IMR-90 (cell line): ENCODE data around the gene ACTN1. TPM values are rescaled to one million over a fixed set of nuclear protein-coding genes. Genes with fewer than 3 reads are reported as not detected.

Experiments
- ATAC-seq: fragments of 200-7000 bp; cut with Tn5 transposase; 2 replicates; pipeline ENCODE4 v1.9.1; 2020; ENCODE audit warnings: low read depth, mild to moderate bottlenecking, moderate library complexity
- BruUV-seq: library from RNA; stranded (reverse); fragments of 400-500 nt; replicated peaks from 2 replicates; lab custom pipeline; 2021; lab: Mats Ljungman, UMichigan
- CTCF ChIA-PET: fragments of 300-600 bp; formaldehyde crosslinking; extraction: SDS; loops from one replicate; lab custom pipeline; 2021; ENCODE audit warnings: antibody characterized with exemption; lab: Yijun Ruan, JAX
- POLR2A ChIA-PET: fragments of 300-600 bp; sonication (Branson Sonifier 250); formaldehyde crosslinking; loops from one replicate; lab custom pipeline; 2022; ENCODE audit warnings: antibody characterized with exemption; ENCODE audit not compliant: unreplicated experiment; lab: Charles Lee
- DNase-seq: peaks from one replicate; pipeline ENCODE4 v3.0.0; 2013
- H2AFZ ChIP-seq: replicated peaks from 2 replicates; pipeline ENCODE3; 2013; ENCODE audit warnings: low read length, mild to moderate bottlenecking; ENCODE audit not compliant: poor library complexity
- H2AK5ac ChIP-seq: 2 replicates; pipeline ENCODE4 v1.6.1; 2013; ENCODE audit warnings: low read depth, low read length, inconsistent platforms
- H2AK9ac ChIP-seq: replicated peaks from 2 replicates; pipeline ENCODE3; 2013; ENCODE audit warnings: mild to moderate bottlenecking, low read depth, low read length, moderate library complexity; ENCODE audit not compliant: poor library complexity
- H2BK120ac ChIP-seq: 2 replicates; pipeline ENCODE4 v1.6.1; 2013; ENCODE audit warnings: low read depth, low read length, inconsistent platforms
- H2BK15ac ChIP-seq: 3 replicates; pipeline ENCODE4 v1.6.1; 2013; ENCODE audit warnings: low read depth, low read length, inconsistent platforms
- H2BK20ac ChIP-seq: 2 replicates; pipeline ENCODE4 v1.6.1; 2013; ENCODE audit warnings: low read depth, mild to moderate bottlenecking, inconsistent platforms, low read length, moderate library complexity
- H2BK5ac ChIP-seq: 2 replicates; pipeline ENCODE4 v1.6.1; 2013; ENCODE audit warnings: mild to moderate bottlenecking, low read depth, low read length, inconsistent platforms; ENCODE audit not compliant: poor library complexity, severe bottlenecking
- H3K14ac ChIP-seq: replicated peaks from 2 replicates; pipeline ENCODE4 v1.6.1; 2013; ENCODE audit warnings: low read depth, low read length, inconsistent platforms
- H3K18ac ChIP-seq: 2 replicates; pipeline ENCODE4 v1.6.1; 2013; ENCODE audit warnings: low read depth, low read length, control low read depth
- H3K23ac ChIP-seq: 2 replicates; pipeline ENCODE4 v1.6.1; 2013; ENCODE audit warnings: low read depth, low read length, inconsistent platforms
- H3K27ac ChIP-seq: 2 replicates; pipeline ENCODE4 v1.5.1; 2013; ENCODE audit warnings: mild to moderate bottlenecking, control low read depth, low read length; ENCODE audit not compliant: insufficient read depth
- H3K27me3 ChIP-seq: 2 replicates; pipeline ENCODE4 v1.6.1; 2013; ENCODE audit warnings: low read length; ENCODE audit not compliant: control insufficient read depth, insufficient read depth
- H3K36me3 ChIP-seq: 2 replicates; pipeline ENCODE4 v1.6.1; 2013; ENCODE audit warnings: low read length, mixed read lengths; ENCODE audit not compliant: control insufficient read depth, insufficient read depth
- H3K4ac ChIP-seq: 2 replicates; pipeline ENCODE4 v1.6.1; 2013; ENCODE audit warnings: low read depth, low read length, inconsistent platforms
- H3K4me1 ChIP-seq: 2 replicates; pipeline ENCODE4 v1.6.1; 2013; ENCODE audit warnings: low read length, mixed read lengths; ENCODE audit not compliant: control insufficient read depth, insufficient read depth
- H3K4me2 ChIP-seq: 2 replicates; pipeline ENCODE4 v1.6.1; 2013; ENCODE audit warnings: low read depth, mild to moderate bottlenecking, control low read depth, low read length, moderate library complexity
- H3K4me3 ChIP-seq: 2 replicates; pipeline ENCODE4 v1.5.1; 2013; ENCODE audit warnings: low read depth, mild to moderate bottlenecking, control low read depth, low read length, moderate library complexity; ENCODE audit not compliant: insufficient read depth
- H3K56ac ChIP-seq: 2 replicates; pipeline ENCODE4 v1.6.1; 2013; ENCODE audit warnings: low read length, inconsistent platforms; ENCODE audit not compliant: insufficient read depth; ENCODE audit errors: extremely low read depth
- H3K79me1 ChIP-seq, 2 experiments: 2 replicates each; pipeline ENCODE4 v1.6.1; 2013; ENCODE audit warnings: low read length in 2 of 2, inconsistent platforms in 1 of 2, low read depth in 1 of 2
- H3K9ac ChIP-seq: 2 replicates; pipeline ENCODE4 v1.6.1; 2013; ENCODE audit warnings: low read depth, low read length, control low read depth
- H3K9me1 ChIP-seq: 2 replicates; pipeline ENCODE4 v1.6.1; 2013; ENCODE audit warnings: low read length, inconsistent platforms; ENCODE audit not compliant: insufficient read depth
- H3K9me3 ChIP-seq: 2 replicates; pipeline ENCODE4 v1.6.1; 2013; ENCODE audit warnings: low read length; ENCODE audit not compliant: control insufficient read depth, insufficient read depth
- H4K20me1 ChIP-seq: 2 replicates; pipeline ENCODE4 v1.6.1; 2013; ENCODE audit warnings: low read length, inconsistent platforms; ENCODE audit not compliant: insufficient read depth
- H4K5ac ChIP-seq: 2 replicates; pipeline ENCODE4 v1.6.1; 2013; ENCODE audit warnings: mild to moderate bottlenecking, low read depth, low read length, control low read depth
- H4K8ac ChIP-seq, 2 experiments: 2 replicates each; pipeline ENCODE4 v1.6.1; 2013; ENCODE audit warnings: low read depth in 2 of 2, low read length in 2 of 2, control low read depth in 1 of 2, inconsistent platforms in 1 of 2
- H4K91ac ChIP-seq: 2 replicates; pipeline ENCODE4 v1.6.1; 2013; ENCODE audit warnings: low read depth, low read length, inconsistent platforms; ENCODE audit not compliant: insufficient read depth
- CEBPB ChIP-seq: IDR thresholded peaks from 2 replicates; pipeline ENCODE4 v1.6.1; 2012; ENCODE audit warnings: low read depth, low read length, improper control_type of control experiment
- CHD1 ChIP-seq: IDR thresholded peaks from 2 replicates; pipeline ENCODE4 v1.6.1; 2012; ENCODE audit warnings: low read depth, low read length, improper control_type of control experiment
- FOS ChIP-seq: fragments of 150-350 bp; IDR thresholded peaks from 2 replicates; pipeline ENCODE4 v1.6.1; 2016; ENCODE audit warnings: low read depth, low read length
- MAZ ChIP-seq: IDR thresholded peaks from 2 replicates; pipeline ENCODE4 v1.6.1; 2012; ENCODE audit warnings: low read depth, mild to moderate bottlenecking, low read length, improper control_type of control experiment, moderate library complexity, borderline replicate concordance
- MXI1 ChIP-seq: IDR thresholded peaks from 2 replicates; pipeline ENCODE4 v1.6.1; 2012; ENCODE audit warnings: low read depth, mild to moderate bottlenecking, low read length, moderate library complexity, borderline replicate concordance
- NFE2L2 ChIP-seq: fragments of 150-350 bp; IDR thresholded peaks from 2 replicates; pipeline ENCODE4 v1.6.1; 2016; ENCODE audit warnings: low read depth, mild to moderate bottlenecking, low read length
- RFX5 ChIP-seq: IDR thresholded peaks from 2 replicates; pipeline ENCODE4 v1.8.0; 2012; ENCODE audit warnings: low read depth, mild to moderate bottlenecking, low read length, moderate library complexity
- WGBS, 2 experiments: methylation state at CpG; one replicate each; pipeline versions ENCODE4 v1.1.5 to v1.1.7; 2013; ENCODE audit warnings: missing lambda C conversion rate in 2 of 2; ENCODE audit not compliant: insufficient read length in 1 of 2; ENCODE audit errors: extremely low coverage in 2 of 2; 5-methylcytosine and 5-hydroxymethylcytosine counted together
- dilution Hi-C: fragments of 300-500 bp; cut with HindIII; formaldehyde crosslinking; loops from one replicate; pipeline ENCODE4 v1.14.3; 2018; ENCODE audit warnings: low sequenced_read_pairs; ENCODE audit not compliant: unreplicated experiment
- in situ Hi-C: fragments of 300-500 bp; cut with MboI; formaldehyde crosslinking; loops from 3 replicates; pipeline ENCODE4 v1.14.3; 2019; ENCODE audit warnings: low sequenced_read_pairs, inconsistent platforms, mixed read lengths
- intact Hi-C: fragments of 100-400 bp; cut with micrococcal nuclease; formaldehyde crosslinking; loops from 2 replicates; pipeline ENCODE4 v1.10.0; 2022
- polyA plus RNA-seq, 3 experiments: library from polyadenylated mRNA; depleted of rRNA; stranded (reverse); fragments of >200 nt; gene quantifications; 2 replicates each; pipeline ENCODE4 v1.2.3, GENCODE V29; 2012; ENCODE audit warnings: low replicate concordance in 1 of 3
- total RNA-seq: library from RNA; depleted of rRNA; stranded (reverse); fragments of >200 nt; gene quantifications from 2 replicates; pipeline ENCODE4 v1.2.3, GENCODE V29; 2012
- TF ChIP-seq, protein P1 (sequence below): conservative IDR thresholded peaks from 2 replicates; pipeline ENCODE4 v1.5.1; 2012; ENCODE audit warnings: mild to moderate bottlenecking, low read depth, low read length, improper control_type of control experiment

Gene ACTN1
- total and polyA plus RNA-seq, 2 of the 4 experiments (the other 2 are of a cell fraction): 684 to 766 TPM

DNA sequence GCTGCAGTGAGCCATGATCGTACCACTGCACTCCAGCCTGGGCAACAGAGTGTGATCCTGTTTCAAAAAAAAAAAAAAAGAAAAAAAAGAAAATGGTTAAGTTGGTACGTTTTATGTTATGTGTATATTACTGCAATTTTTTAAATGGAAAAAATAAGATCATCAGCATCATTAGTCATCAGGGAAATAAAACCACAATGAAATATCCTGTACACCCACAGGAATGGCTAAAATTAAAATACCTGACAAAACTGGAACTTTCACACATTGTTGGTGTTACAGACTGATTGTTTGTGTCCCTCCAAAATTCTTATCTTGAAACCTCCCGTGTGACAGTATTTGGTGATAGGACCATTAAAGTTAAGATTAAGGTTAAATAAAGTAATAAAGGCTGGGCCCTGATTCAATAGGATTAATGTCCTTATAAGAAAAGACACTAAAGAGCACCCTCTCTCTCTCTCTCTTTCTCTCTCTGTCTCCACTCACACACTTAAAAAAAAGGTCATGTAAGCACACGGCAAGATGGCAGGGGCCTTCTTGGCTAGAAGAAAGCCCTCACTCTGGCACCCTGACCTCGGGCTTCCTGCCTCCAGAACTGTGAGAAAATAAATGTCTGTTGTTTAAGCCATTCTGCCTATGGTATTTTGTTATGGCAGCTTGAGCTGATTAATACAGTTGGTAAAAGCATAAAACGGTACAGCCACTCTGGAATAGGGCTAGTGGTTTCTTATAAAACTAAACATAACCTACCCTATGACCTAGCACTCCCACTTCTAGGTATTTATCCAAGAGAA is 137.9 kb downstream of the ACTN1 start:
- Histone ChIP-seq H3K4me2 (no peak overlapping the region; the same call in 1 of the 2 replicates), H3K9me1 (no peaks in the 10 kb centered on the region), H3K4me3 (no peak overlapping the region), H4K20me1 (no peaks in the 10 kb centered on the region; the same call in 1 of the 2 replicates), H4K5ac (no peak overlapping the region; the same call in 1 of the 2 replicates), H2BK20ac (no peak overlapping the region), H3K56ac (no peak overlapping the region), H4K91ac (no peak overlapping the region), H3K4ac (no peak overlapping the region), H3K9me3 (peaks cover under 1% of the 10 kb centered on the region; the same call in 1 of the 2 replicates), H3K27me3 (no peaks in the 10 kb centered on the region), H2BK15ac (no peak overlapping the region), H2AFZ (no peak overlapping the region), H2BK120ac (no peak overlapping the region), H3K14ac (no peak overlapping the region), H2AK9ac (no peak overlapping the region), H2BK5ac (no peak overlapping the region), H4K8ac (peak overlapping the region in 1 of 2 experiments; percentile 15; a peak in 1 of 4 replicates), H3K18ac (peak overlapping the region; percentile 82), H3K23ac (no peak overlapping the region; the same call in 1 of the 2 replicates), H3K9ac (no peak overlapping the region), H2AK5ac (no peak overlapping the region), H3K4me1 (peaks cover 15% of the 10 kb centered on the region; the same call in 1 of the 2 replicates), H3K36me3 (peaks cover 2% of the 10 kb centered on the region; the same call in 1 of the 2 replicates), H3K79me1 (no peaks in the 10 kb centered on the region), H3K27ac (peak overlapping the region; percentile 64; the same call in 1 of the 2 replicates)
- peak; percentile 71 for DNase-seq
- intact Hi-C loops: loop anchor here (5.0 kb wide), 2 partner anchors 909 to 959 kb away; no protein-coding TSS in a partner anchor
- ChIA-PET CTCF (no interaction called here), POLR2A (no interaction called here)
- no CpG with 5 or more reads among the region's 6 CpGs for WGBS, 2 experiments
- dilution Hi-C loops: no loop called here
- in situ Hi-C loops: no loop called here
- no TSS peak for BruUV-seq
- ATAC-seq: peak; percentile 77
- TF ChIP-seq CHD1 (no peak), RFX5 (no peak), MXI1 (no peak), FOS (0 out of 2 replicates have a peak, but pooled peaks have one; percentile 24), NFE2L2 (no peak), MAZ (no peak), CEBPB (no peak)
- TF ChIP-seq, protein P1, sequence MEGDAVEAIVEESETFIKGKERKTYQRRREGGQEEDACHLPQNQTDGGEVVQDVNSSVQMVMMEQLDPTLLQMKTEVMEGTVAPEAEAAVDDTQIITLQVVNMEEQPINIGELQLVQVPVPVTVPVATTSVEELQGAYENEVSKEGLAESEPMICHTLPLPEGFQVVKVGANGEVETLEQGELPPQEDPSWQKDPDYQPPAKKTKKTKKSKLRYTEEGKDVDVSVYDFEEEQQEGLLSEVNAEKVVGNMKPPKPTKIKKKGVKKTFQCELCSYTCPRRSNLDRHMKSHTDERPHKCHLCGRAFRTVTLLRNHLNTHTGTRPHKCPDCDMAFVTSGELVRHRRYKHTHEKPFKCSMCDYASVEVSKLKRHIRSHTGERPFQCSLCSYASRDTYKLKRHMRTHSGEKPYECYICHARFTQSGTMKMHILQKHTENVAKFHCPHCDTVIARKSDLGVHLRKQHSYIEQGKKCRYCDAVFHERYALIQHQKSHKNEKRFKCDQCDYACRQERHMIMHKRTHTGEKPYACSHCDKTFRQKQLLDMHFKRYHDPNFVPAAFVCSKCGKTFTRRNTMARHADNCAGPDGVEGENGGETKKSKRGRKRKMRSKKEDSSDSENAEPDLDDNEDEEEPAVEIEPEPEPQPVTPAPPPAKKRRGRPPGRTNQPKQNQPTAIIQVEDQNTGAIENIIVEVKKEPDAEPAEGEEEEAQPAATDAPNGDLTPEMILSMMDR: no peak
